Endothelial cell (in vitro differentiated cells): ENCODE data around the gene CCDC175. TPM values are rescaled to one million over a fixed set of nuclear protein-coding genes. Genes with fewer than 3 reads are reported as not detected.
A peak's percentile ranks its signal among the peaks of the same experiment; 100 is the strongest.

ENCODE experiments used
- DNase-seq: peaks from one replicate; pipeline ENCODE4 v3.0.0; 2021; ENCODE audit warnings: low spot score
- H3K27ac Mint-ChIP-seq: one replicate; pipeline ENCODE4 v1.8.0; 2021; ENCODE audit warnings: mixed read lengths, inconsistent platforms; ENCODE audit not compliant: unreplicated experiment
- H3K27me3 Mint-ChIP-seq: one replicate; pipeline ENCODE4 v1.8.0; 2021; ENCODE audit warnings: mild to moderate bottlenecking, moderate library complexity, mixed read lengths, inconsistent platforms; ENCODE audit not compliant: unreplicated experiment
- H3K36me3 Mint-ChIP-seq: one replicate; pipeline ENCODE4 v1.8.0; 2021; ENCODE audit warnings: mild to moderate bottlenecking, low read depth, mixed read lengths, inconsistent platforms; ENCODE audit not compliant: unreplicated experiment
- H3K4me1 Mint-ChIP-seq: one replicate; pipeline ENCODE4 v1.8.0; 2021; ENCODE audit warnings: mild to moderate bottlenecking, mixed read lengths, inconsistent platforms; ENCODE audit not compliant: unreplicated experiment
- H3K4me3 Mint-ChIP-seq: one replicate; pipeline ENCODE4 v1.8.0; 2021; ENCODE audit warnings: mild to moderate bottlenecking, mixed read lengths, inconsistent platforms; ENCODE audit not compliant: unreplicated experiment
- H3K9me3 Mint-ChIP-seq: one replicate; pipeline ENCODE4 v1.8.0; 2021; ENCODE audit warnings: mixed read lengths, inconsistent platforms; ENCODE audit not compliant: unreplicated experiment
- CTCF ChIP-seq: fragments of 200-600 bp; sonication (generic); IDR thresholded peaks from one replicate; pipeline ENCODE4 v1.5.0; 2021; ENCODE audit warnings: antibody characterized with exemption; ENCODE audit not compliant: unreplicated experiment
- total RNA-seq: library from RNA; stranded (reverse); fragmentation: NEBNext Ultra II Directional; extraction: Animal tissue kit (Norgen Biotek cat#: 25700); gene quantifications from one replicate; pipeline ENCODE4 v1.2.1, GENCODE V29; 2021; ENCODE audit not compliant: unreplicated experiment

The CCDC175 gene
- total RNA-seq, 1 donor from 2014 or later = not detected

GRCh38 chr14:59482541-59483331 lies 93.9 kb downstream of the CCDC175 start:
- no peak for TF ChIP-seq CTCF
- Mint-ChIP-seq H3K27me3 (peaks cover 6% of the 10 kb centered on the region), H3K4me1 (peaks cover 24% of the 10 kb centered on the region), H3K4me3 (peak overlapping the region; percentile 95), H3K36me3 (no peaks in the 10 kb centered on the region), H3K27ac (peak overlapping the region; percentile 91), H3K9me3 (no peaks in the 10 kb centered on the region)
- DNase-seq = no peak

- Mint-ChIP-seq H3K36me3 (no peaks in the 10 kb centered on the region), H3K27ac (no peak overlapping the region), H3K27me3 (peaks cover 6% of the 10 kb centered on the region), H3K4me1 (peaks cover 24% of the 10 kb centered on the region), H3K4me3 (peak overlapping the region; percentile 21), H3K9me3 (no peaks in the 10 kb centered on the region)
- no peak for TF ChIP-seq CTCF
- no peak for DNase-seq
Measured at GRCh38 chr14:59481871-59482540, 94.6 kb downstream of the CCDC175 start.

GRCh38 chr14:59481407-59481806 lies 95.2 kb downstream of the CCDC175 start:
- Mint-ChIP-seq H3K36me3 (no peaks in the 10 kb centered on the region), H3K27me3 (peaks cover 6% of the 10 kb centered on the region), H3K27ac (no peak overlapping the region), H3K4me1 (peaks cover 24% of the 10 kb centered on the region), H3K4me3 (no peak overlapping the region), H3K9me3 (no peaks in the 10 kb centered on the region)
- no peak for TF ChIP-seq CTCF
- no peak for DNase-seq

- no peaks in the 10 kb centered on the region for H3K9me3 Mint-ChIP-seq
- H3K27me3 Mint-ChIP-seq = peaks cover 6% of the 10 kb centered on the region
- no peak for TF ChIP-seq CTCF
- peaks cover 23% of the 10 kb centered on the region for H3K4me1 Mint-ChIP-seq
- no peaks in the 10 kb centered on the region for H3K36me3 Mint-ChIP-seq
- no peak overlapping the region for H3K4me3 Mint-ChIP-seq
- DNase-seq = no peak
- H3K27ac Mint-ChIP-seq = no peak overlapping the region
Measured at GRCh38 chr14:59480166-59480565, 96.4 kb downstream of the CCDC175 start.

GRCh38 chr14:59478540-59478939 lies 98.1 kb downstream of the CCDC175 start:
- DNase-seq = no peak
- H3K27ac Mint-ChIP-seq = no peak overlapping the region
- H3K4me1 Mint-ChIP-seq = peaks cover 22% of the 10 kb centered on the region
- no peaks in the 10 kb centered on the region for H3K36me3 Mint-ChIP-seq
- no peaks in the 10 kb centered on the region for H3K9me3 Mint-ChIP-seq
- no peak overlapping the region for H3K4me3 Mint-ChIP-seq
- H3K27me3 Mint-ChIP-seq = peaks cover 6% of the 10 kb centered on the region
- no peak for TF ChIP-seq CTCF
